GM21717 (cell line): ENCODE measurements around the gene NOS2.
"Not testable (repeated sequence)": the region's sequence is repeated elsewhere in the genome, so short reads cannot be mapped to it uniquely, and the experiment has no call there.

ENCODE experiments used
- ATAC-seq: cut with Tn5 transposase; IDR thresholded peaks from one replicate; pipeline ENCODE4 v1.9.1; 2021; ENCODE audit warnings: mild to moderate bottlenecking, moderate library complexity; ENCODE audit not compliant: unreplicated experiment

Gene NOS2

DNA sequence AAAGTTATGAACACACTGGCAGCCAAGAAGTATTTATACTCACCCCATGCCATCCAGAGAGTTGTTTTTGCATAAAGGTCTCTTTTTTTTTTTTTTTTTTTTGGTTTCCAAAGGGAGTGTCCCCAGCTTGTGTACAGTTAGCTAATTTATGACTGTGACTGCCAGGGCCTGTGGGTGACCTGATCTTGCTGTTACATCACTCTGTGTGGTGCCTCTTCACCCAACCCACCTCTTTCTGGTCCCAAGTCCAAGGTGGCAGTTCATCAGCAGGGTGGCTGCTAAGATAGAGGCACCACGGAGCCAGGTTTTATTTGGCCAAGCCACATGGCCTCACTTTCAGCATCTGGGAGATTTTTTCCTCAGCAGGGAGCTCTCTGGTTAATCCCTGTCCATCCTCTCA, at the start of gene NOS2:
NOS2 (minus strand) TSS at position 8 of the 400 bp plus-strand sequence. CDS start 1,720 bp downstream, outside the sequence.
- no peak for ATAC-seq

DNA sequence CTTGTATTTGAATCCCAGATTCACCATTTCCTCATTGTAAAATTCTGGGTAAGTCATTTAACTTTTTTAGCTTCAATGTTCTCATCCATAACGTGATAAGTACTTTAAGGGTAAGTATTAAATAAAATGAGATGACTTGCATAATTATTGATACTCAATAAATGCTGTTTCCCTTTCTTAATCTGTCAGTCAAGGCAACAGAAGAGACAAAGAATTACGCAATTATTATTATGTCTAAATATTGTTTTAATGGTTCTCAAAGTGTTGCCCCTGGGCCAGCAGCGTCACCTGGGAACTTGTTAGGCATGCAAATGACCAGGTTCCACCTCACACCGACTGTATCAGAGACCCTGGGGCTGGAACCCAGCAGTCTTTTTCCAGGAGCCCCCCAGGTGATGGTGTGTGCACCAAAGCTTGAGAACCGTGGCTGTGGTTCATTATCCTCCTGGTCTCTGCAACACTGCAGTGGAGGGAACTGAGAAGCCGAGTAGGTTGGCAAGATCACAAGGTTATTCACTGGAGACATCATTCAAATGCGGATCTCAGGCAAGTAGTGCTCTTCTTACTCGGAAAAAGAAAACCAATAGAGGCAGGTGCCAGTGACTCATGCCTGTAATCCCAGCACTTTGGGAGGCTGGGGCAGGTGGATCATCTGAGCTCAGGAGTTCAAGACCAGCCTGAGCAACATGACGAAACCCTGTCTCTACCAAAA, 49.3 kb upstream of the NOS2 start:
- ATAC-seq = no peak

DNA sequence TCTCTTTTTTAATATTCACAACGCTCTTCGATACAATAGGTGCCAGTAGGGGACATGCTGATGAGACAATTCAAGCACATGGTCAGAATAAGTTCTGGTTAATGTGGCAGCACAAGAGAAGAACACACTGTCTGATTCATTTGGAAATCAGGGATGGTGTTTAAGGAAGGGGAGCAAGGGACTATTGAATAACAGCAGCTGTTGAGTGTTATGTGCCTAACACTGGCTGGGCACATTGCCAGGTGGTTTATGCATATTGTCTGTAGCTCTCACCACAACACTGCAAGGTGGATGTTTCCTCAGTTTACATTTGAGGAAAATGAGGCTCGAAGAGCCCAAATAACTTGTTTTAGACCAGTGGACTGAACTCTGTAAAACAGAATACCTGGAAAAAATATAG, 48.6 kb upstream of the NOS2 start:
- no peak for ATAC-seq

DNA sequence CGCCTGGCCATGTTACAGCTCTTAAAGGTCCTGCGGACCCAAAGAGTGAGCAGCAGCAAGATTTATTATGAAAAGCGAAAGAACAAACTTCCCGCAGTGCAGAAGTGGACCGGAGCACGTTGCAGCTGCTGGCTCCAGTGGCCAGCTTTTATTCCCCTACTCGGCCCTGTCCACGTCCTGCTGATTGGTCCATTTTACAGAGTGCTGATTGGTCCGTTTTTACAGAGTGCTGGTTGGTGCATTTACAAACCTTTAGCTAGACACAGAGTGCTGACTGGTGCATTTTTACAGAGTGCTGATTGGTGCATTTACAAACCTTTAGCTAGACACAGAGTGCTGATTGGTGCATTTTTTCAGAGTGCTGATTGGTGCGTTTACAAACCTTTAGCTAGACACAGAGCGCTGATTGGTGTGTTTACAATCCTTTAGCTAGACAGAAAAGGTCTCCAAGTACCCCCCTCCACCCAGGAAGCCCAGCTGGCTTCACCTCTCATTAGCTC, 46.5 kb upstream of the NOS2 start:
- ATAC-seq = not testable (repeated sequence)

DNA sequence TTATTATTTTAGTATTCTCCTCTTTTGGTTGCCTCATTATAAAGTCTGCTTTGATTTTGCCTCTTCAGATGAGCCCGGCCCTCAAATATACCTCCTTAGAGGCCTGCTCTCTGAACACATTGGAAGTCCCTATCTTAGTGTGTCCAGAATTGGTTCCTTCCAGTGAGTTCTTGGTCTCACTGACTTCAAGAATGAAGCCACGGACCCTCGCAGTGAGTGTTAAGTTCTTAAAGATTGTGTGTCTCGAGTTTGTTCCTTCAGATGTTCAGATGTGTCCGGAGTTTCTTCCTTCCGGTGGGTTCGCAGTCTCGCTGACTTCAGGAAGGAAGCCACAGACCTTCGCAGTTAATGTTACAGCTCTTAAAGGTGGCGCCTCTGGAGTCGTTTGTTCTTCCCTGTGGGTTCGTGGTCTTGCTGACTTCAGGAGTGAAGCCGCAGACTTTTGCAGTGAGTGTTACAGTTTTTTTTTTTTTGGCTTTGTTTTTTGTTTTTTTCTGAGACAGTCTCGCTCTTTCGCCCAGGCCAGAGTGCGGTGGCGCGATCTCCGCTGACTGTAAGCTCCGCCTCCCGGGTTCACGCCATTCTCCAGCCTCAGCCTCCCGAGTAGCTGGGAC, 45.8 kb upstream of the NOS2 start:
- ATAC-seq = no peak

DNA sequence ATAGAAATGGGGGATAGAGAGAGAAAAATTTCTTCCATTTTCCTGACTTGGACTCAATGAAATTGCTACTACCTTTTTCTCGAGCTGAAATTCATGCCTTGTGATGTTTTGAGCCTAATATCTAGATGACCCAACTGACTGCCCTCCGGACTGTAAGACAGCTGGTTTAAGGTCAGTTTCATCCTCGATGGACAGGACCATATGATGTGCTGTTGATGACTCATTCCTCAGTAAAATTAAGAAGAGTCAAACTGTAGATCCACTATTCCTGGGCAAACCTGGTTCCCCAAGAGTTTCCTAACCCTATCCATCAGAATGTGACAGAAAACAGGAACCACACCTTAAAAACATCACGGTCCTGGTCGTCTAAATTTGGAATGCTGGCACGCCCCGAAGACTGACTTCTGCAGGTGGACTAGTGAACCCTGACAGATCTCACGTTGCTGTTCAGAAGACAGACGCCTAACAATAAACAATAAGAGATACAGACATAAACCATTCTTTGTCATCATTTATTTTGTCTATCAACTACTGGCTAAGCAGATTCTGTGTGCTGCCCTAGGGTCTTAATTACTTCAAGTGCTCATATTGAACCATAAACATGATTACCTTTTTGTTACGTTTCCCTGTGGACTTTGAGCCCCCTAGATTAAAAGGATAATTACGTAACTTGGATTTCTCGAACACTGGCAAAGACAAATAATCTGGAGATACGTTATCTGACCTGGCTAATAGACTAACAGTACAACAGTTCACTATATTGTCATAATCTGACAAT, 45.1 kb upstream of the NOS2 start:
- ATAC-seq = no peak

DNA sequence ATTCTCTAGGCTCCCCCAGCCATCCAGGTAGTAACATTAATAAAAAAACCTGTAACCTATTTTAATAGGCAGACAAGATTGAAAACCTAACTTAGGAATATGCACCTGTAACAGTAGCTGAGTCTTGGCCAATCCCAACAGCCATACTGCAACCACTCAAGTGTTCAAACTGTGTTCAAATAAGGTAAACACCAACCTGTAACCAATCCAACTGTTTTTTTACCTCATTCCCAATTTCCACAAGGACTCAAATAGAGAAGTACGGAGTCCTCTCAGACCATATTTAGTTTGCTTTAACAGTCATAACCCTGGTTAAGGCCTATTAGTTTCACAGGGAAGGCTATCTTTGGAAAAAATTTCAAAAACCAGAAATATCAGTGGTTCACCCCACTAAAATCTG, 40.4 kb upstream of the NOS2 start:
- ATAC-seq = no peak

DNA sequence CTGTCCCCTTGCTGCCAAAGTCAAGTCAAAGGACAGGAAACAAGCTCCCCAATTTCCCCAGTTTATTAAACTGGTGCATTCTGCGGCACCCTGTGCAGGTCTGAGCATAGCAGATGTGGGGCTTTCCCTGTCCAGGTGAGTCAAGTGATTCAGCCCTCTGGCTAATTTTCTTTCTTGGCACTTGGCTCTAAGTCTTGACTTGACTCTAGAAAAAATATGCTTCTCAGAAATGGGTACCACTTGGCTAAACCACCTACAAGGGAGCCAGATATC, 40.0 kb upstream of the NOS2 start:
- not testable (repeated sequence) for ATAC-seq

DNA sequence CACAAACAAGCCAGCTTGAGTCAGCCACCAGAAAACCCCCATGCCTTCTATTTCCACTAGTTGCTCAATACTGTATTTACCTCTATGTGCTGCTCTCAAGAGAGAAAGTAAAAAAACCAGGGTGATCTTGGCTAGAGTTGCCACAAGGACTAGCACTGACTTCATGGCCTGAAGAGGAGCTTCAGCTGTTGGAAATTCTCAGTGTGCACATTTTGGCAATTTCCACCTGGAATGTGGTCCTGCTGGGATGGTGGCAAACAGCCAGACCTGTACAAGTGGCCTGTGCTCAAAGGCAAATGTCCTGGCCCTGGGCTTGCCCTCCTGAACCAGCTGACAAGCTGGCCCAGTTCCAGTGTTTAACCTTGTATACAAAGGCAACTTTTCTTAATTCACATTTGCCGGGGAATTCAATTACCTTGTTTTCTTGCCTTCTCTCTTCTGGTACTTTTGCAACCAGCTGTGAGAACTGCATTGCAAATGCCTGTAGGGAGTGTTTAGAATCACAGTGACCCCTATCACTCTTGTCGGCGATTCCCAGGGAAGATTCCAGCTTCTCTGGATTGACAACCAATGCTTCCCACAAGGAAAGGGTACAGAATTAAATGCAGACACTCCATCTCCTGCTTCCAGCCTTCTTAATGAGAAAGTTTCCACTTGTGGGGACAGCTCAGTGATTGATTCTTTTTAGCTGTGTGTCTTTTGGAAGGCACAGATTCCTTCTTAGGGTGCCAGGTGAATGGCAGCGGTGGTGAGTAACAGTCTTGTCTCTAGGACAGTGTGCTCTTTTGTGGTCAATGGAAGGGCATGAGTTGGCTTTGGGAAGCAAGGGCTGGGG, 39.5 kb upstream of the NOS2 start:
- ATAC-seq = not testable (repeated sequence)

DNA sequence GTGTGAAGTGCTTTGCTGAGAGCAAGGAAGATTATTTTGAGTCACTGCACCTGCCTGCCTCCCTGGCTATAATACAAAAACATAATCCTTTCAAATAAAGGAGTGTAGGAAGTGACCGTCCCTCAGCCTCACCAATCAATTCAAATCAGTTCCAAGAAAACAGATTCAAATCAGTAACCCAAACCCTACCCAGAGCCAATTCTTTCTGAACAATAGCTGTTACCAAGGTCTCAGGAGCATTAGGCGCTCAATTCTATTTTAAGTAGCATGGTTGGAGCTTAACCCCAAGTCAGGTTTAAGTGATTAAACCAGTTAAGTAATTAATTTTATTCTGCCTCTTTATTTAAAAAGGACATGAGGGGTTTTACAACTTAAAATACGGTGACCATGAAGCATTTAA, 38.3 kb upstream of the NOS2 start:
- ATAC-seq = not testable (repeated sequence)

DNA sequence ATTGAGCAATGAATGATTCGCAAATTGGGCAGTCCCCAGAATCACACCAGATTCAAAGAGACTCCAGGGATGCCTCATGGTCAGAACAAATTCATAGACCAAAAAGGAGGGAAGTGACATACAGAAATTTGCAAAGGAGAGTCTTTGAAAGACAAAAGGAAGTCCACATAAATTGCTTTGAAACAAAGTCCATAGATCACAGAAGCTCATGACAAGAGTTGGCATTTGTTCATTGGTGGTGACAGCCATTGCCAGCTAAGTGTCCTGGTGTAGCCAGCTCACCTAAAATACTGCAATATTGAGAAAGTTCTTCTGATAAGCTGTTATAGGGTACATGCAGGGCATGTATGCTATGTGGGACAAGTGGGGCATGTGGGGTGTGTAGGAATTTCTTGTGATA, 37.4 kb upstream of the NOS2 start:
- ATAC-seq = not testable (repeated sequence)

DNA sequence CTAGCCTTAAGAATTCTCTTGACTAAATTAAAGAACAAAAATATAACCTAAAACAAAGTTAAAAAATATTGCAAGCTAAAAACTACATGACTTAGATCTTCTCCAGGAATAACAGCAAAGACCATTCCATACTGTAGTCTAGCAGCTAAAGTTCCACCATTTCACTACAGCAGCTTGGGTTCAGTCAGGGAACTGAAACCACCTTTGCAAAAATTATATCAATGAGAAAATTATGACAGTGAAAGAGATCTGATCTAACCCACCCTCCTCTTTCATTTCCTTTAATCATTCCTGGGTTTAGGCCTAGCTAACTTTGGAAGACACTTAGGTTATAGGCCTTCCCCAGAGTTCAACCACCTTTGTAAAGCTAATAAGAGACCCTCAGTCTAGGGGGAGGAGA, 36.3 kb upstream of the NOS2 start:
- ATAC-seq = no peak

DNA sequence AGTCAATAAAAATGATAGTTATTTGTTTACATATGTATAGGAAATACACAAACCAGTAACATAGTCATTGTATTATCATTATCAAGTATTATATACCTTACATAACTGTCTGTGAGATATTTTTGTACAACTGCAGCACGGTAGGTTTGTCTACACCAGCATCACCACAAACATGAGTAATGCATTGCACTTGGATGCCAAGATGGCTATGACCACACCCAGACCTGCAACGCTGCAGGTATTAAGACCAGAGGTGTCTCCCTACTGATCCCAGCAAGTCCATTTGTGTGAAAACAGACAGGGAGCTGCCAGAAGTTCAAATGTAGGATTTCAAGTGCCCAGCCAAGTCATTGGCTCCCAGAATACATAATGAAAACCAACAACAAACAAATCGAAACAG, 34.2 kb upstream of the NOS2 start:
- ATAC-seq = no peak

DNA sequence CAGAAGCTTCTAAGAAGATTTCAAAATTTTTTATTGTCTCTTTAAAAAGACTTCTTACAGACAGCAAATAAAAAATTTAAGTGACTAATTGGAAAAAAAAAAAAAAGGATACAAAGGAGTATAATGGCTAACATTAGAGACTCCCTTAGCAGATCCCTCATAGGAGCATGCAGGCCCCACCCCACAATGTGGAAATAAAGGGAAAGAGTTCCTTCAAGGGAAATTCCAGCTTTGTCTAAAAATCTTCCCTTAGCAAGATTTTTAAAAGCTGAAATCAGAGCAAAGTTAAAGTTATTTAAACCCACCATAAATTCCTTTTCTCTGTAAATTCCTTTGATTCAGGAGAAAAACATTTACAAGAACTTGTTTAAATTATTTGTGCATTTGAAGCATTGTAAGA, 32.5 kb upstream of the NOS2 start:
- no peak for ATAC-seq

DNA sequence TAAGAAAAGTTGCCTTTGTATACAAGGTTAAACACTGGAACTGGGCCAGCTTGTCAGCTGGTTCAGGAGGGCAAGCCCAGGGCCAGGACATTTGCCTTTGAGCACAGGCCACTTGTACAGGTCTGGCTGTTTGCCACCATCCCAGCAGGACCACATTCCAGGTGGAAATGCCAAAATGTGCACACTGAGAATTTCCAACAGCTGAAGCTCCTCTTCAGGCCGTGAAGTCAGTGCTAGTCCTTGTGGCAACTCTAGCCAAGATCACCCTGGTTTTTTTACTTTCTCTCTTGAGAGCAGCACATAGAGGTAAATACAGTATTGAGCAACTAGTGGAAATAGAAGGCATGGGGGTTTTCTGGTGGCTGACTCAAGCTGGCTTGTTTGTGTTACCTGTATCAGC, 29.6 kb upstream of the NOS2 start:
- not testable (repeated sequence) for ATAC-seq

DNA sequence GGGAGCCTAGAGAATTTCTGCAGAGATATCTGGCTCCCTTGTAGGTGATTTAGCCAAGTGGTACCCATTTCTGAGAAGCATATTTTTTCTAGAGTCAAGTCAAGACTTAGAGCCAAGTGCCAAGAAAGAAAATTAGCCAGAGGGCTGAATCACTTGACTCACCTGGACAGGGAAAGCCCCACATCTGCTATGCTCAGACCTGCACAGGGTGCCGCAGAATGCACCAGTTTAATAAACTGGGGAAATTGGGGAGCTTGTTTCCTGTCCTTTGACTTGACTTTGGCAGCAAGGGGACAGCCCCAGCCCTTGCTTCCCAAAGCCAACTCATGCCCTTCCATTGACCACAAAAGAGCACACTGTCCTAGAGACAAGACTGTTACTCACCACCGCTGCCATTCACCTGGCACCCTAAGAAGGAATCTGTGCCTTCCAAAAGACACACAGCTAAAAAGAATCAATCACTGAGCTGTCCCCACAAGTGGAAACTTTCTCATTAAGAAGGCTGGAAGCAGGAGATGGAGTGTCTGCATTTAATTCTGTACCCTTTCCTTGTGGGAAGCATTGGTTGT, 28.9 kb upstream of the NOS2 start:
- ATAC-seq = not testable (repeated sequence)

DNA sequence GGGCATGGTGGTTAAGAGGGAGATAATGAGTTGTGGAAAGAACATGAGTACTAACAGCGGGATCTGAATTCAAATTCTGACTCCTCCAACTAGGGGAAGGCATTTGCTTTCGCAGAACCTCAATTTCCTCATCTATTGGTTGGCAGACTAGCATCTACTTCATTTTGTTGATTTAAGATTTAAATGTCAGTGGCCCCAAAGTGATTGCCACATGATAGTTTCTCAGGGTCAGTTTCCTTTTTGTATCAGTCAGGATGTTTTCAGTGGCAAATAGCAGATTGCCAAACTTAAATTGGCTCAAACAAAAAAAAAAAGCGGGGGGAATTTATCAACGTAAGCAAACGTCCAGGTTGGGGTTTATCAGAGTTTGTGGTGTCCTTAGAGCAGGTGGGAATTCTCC, 25.1 kb upstream of the NOS2 start:
- ATAC-seq = no peak

DNA sequence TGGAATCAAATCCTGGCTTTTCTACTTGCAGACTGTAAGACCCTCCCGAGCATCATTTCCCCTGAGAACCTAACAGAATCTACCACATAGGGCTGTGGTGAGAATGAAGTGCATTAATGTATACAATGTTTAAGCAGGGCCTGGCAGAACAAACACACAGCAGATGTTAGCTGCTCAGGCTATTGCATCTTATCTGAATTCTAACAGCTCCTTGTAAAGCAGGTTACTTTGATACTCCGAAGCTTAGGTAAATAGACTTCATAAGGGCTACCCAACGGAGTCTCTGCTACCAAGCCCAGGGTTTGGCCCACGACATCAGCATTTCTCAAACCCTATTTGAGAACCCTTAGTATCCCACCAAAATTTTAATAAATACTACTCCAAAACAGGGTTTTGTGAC, 24.4 kb upstream of the NOS2 start:
- ATAC-seq = no peak

DNA sequence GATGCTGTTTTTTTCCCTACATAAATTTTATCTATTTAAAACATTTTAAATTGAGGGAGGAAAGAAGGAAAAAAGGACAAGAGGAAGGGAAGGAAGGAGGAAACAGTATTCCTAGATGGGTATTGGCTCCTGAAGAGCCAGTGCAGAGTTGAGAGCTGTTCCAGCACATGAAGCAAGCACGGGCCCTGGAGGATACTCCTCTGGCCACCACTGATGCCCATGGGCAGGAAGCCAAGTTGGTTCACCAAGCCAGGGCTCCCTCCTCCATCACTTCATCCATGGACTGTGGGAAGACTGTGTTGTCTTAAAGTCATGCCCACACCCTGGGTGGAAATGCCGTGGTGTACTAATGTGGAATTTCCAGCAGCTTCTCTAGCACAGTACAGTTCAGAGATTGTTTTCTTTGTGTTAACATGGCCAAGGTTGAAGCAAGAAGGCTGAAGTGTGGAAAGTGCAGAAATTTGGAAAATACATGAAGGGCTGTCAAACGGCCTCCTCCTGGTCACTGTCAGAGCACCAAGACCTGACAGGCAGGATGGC, 23.9 kb upstream of the NOS2 start:
- ATAC-seq = no peak

DNA sequence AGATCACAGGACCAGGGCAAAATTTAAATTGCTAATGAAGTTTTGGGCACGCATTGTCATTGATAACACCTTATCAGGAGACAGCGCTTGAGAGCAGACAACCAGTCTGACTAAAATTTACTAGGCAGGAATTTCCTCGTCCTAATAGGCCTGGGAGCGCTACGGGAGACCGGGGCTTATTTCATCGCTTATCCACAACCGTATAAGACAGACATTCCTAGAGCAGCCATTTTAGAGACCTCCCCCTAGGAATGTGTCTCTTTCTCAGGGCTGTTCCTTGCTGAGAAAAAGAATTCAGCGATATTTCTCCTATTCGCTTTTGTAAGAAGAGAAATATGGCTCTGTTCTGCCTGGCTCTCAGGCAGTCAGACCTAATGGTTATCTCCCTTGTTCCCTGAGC, 21.8 kb upstream of the NOS2 start:
- not testable (repeated sequence) for ATAC-seq

DNA sequence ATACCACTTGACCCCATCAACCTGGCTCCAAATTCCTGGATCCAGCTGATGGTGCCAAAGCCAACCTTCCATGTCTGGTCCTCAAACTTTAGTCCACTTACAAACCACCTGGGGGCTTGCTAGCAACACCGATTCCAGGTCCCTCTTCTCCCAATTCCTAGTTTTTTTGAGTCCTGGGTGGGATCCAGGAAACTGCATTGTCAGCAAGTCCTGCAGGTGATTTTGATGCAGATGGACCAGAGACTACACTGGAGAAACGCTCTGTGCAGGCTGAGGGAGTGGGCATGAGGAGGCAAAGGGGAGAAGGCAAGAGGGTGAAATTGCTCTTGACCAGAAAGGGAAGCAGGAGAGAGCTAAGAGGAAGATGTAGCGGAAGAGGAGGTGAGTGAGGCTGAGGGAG, 21.0 kb upstream of the NOS2 start:
- ATAC-seq = no peak
